Neural cell (in vitro differentiated cells): ENCODE measurements around the gene VMP1. TPM values are rescaled to one million over a fixed set of nuclear protein-coding genes. Genes with fewer than 3 reads are reported as not detected.
A peak's percentile ranks its signal among the peaks of the same experiment; 100 is the strongest.

Experiments used
- H2AFZ ChIP-seq: fragments of 200-600, 300-800 bp; sonication (generic), shearing (Covaris generic); 2 replicates; pipeline ENCODE4 v1.6.0; 2014; ENCODE audit warnings: low read depth, mild to moderate bottlenecking, antibody characterized with exemption, low read length, moderate library complexity
- H3F3A ChIP-seq: fragments of 200-600 bp; shearing (Covaris generic); 2 replicates; pipeline ENCODE4 v1.6.1; 2016; ENCODE audit warnings: mild to moderate bottlenecking, moderate library complexity, mixed read lengths, antibody characterized with exemption, low read length; ENCODE audit not compliant: insufficient read depth, poor library complexity, severe bottlenecking
- H3K27ac ChIP-seq: fragments of 200-600, 300-800 bp; sonication (generic), shearing (Covaris generic); 2 replicates; pipeline ENCODE4 v1.5.1; 2014; ENCODE audit warnings: mild to moderate bottlenecking, low read length, moderate library complexity
- H3K27me3 ChIP-seq: fragments of 300-800, 200-600 bp; sonication (generic), shearing (Covaris generic); 2 replicates; pipeline ENCODE4 v1.6.0; 2014; ENCODE audit warnings: mild to moderate bottlenecking, low read depth, low read length, moderate library complexity; ENCODE audit not compliant: insufficient read depth
- H3K36me3 ChIP-seq: fragments of 300-800, 200-600 bp; sonication (generic), shearing (Covaris generic); 2 replicates; pipeline ENCODE4 v1.5.1; 2014; ENCODE audit warnings: mild to moderate bottlenecking, antibody characterized with exemption, low read length, moderate library complexity; ENCODE audit not compliant: insufficient read depth
- H3K4me2 ChIP-seq: fragments of 300-800, 200-600 bp; sonication (generic), shearing (Covaris generic); 2 replicates; pipeline ENCODE4 v1.6.0; 2014; ENCODE audit warnings: mild to moderate bottlenecking, low read length
- H3K4me3 ChIP-seq: fragments of 300-800, 200-600 bp; sonication (generic), shearing (Covaris generic); 2 replicates; pipeline ENCODE4 v1.5.1; 2014; ENCODE audit warnings: mild to moderate bottlenecking, low read length, moderate library complexity
- H3K79me2 ChIP-seq: fragments of 200-600 bp; shearing (Covaris generic); replicated peaks from 2 replicates; pipeline ENCODE4 v1.6.0; 2014; ENCODE audit warnings: mild to moderate bottlenecking, low read length, moderate library complexity; ENCODE audit not compliant: insufficient read depth
- H3K9ac ChIP-seq: fragments of 300-800, 200-600 bp; sonication (generic), shearing (Covaris generic); 2 replicates; pipeline ENCODE4 v1.6.1; 2016; ENCODE audit warnings: mild to moderate bottlenecking, low read length, mixed read lengths
- H3K9me2 ChIP-seq: fragments of 200-600 bp; shearing (Covaris generic); 2 replicates; pipeline ENCODE4 v1.6.1; 2016; ENCODE audit warnings: mild to moderate bottlenecking, low read length, mixed read lengths; ENCODE audit not compliant: insufficient read depth
- H3K9me3 ChIP-seq: fragments of 200-600, 300-800 bp; sonication (generic), shearing (Covaris generic); 2 replicates; pipeline ENCODE4 v1.6.1; 2016; ENCODE audit warnings: mild to moderate bottlenecking, mixed run types, low read length, moderate library complexity, mixed read lengths
- H4K20me1 ChIP-seq: fragments of 200-600 bp; shearing (Covaris generic); 2 replicates; pipeline ENCODE4 v1.6.1; 2016; ENCODE audit warnings: mild to moderate bottlenecking, mixed run types; ENCODE audit not compliant: insufficient read depth
- CTCF ChIP-seq: fragments of 450-650 bp; IDR thresholded peaks from 2 replicates; pipeline ENCODE4 v1.5.1; 2014; ENCODE audit warnings: antibody characterized with exemption, mild to moderate bottlenecking, moderate library complexity; ENCODE audit not compliant: poor library complexity, severe bottlenecking
- EP300 ChIP-seq: fragments of 450-650 bp; conservative IDR thresholded peaks from 2 replicates; pipeline ENCODE4 v1.6.1; 2014; ENCODE audit warnings: antibody characterized with exemption, mild to moderate bottlenecking, moderate library complexity; ENCODE audit not compliant: poor library complexity, severe bottlenecking
- EZH2 ChIP-seq: fragments of 200-600, 300-800 bp; shearing (Covaris generic), sonication (generic); IDR thresholded peaks from 2 replicates; pipeline ENCODE4 v1.6.1; 2014; ENCODE audit warnings: antibody characterized with exemption, low read length, borderline replicate concordance, mild to moderate bottlenecking; ENCODE audit not compliant: insufficient read depth, poor library complexity, severe bottlenecking
- MXI1 ChIP-seq: fragments of 450-650 bp; conservative IDR thresholded peaks from 2 replicates; pipeline ENCODE4 v1.6.1; 2014; ENCODE audit warnings: antibody characterized with exemption, mild to moderate bottlenecking; ENCODE audit not compliant: poor library complexity, severe bottlenecking
- POLR2AphosphoS5 ChIP-seq: IDR thresholded peaks from 2 replicates; pipeline ENCODE4 v1.6.1; 2012
- RAD21 ChIP-seq: fragments of 450-650 bp; conservative IDR thresholded peaks from 2 replicates; pipeline ENCODE4 v1.6.1; 2014; ENCODE audit warnings: antibody characterized with exemption, mild to moderate bottlenecking, moderate library complexity
- REST ChIP-seq: IDR thresholded peaks from 2 replicates; pipeline ENCODE4 v1.6.1; 2012; ENCODE audit warnings: borderline replicate concordance
- SMC3 ChIP-seq: fragments of 450-650 bp; conservative IDR thresholded peaks from 2 replicates; pipeline ENCODE4 v1.6.1; 2014; ENCODE audit warnings: antibody characterized with exemption, mild to moderate bottlenecking, moderate library complexity; ENCODE audit not compliant: poor library complexity
- TAF1 ChIP-seq: IDR thresholded peaks from 2 replicates; pipeline ENCODE4 v1.6.1; 2012; ENCODE audit warnings: low read depth
- polyA plus RNA-seq: library from polyadenylated mRNA; depleted of rRNA; stranded (reverse); fragments of >200 nt; gene quantifications from 2 replicates; pipeline ENCODE4 v1.2.3, GENCODE V29; 2014

The VMP1 gene
- polyA plus RNA-seq, 1 donor from 2014 or later: 75.9 TPM

GRCh38 chr17:59858932-59859331 lies 151.5 kb downstream of the VMP1 start:
- Histone ChIP-seq H2AFZ (no peak overlapping the region), H3K9me3 (no peaks in the 10 kb centered on the region), H3K36me3 (no peaks in the 10 kb centered on the region), H3K4me2 (no peak overlapping the region), H3K9ac (no peak overlapping the region), H3K27ac (no peak overlapping the region), H3F3A (no peaks in the 10 kb centered on the region), H3K9me2 (no peaks in the 10 kb centered on the region), H4K20me1 (no peaks in the 10 kb centered on the region), H3K4me3 (no peak overlapping the region), H3K79me2 (no peaks in the 10 kb centered on the region), H3K27me3 (no peaks in the 10 kb centered on the region)
- TF ChIP-seq CTCF: no peak
- no peak for TF ChIP-seq REST
- TF ChIP-seq RAD21: no peak
- no peak for TF ChIP-seq SMC3
- no peak for TF ChIP-seq TAF1
- no peak for TF ChIP-seq EP300
- TF ChIP-seq EZH2: no peak
- TF ChIP-seq MXI1: no peak
- TF ChIP-seq POLR2AphosphoS5: no peak

- no peak overlapping the region for H2AFZ ChIP-seq
- no peaks in the 10 kb centered on the region for H3K9me2 ChIP-seq
- no peaks in the 10 kb centered on the region for H3K36me3 ChIP-seq
- H3K27me3 ChIP-seq: no peaks in the 10 kb centered on the region
- no peaks in the 10 kb centered on the region for H3K9me3 ChIP-seq
- no peak overlapping the region for H3K27ac ChIP-seq
- TF ChIP-seq REST: no peak
- peak; percentile 54 for TF ChIP-seq SMC3
- TF ChIP-seq POLR2AphosphoS5: no peak
- no peak for TF ChIP-seq TAF1
- no peak for TF ChIP-seq EZH2
- peak; percentile 61 for TF ChIP-seq CTCF
- no peak for TF ChIP-seq EP300
- TF ChIP-seq RAD21: peak; percentile 66
- H3F3A ChIP-seq: no peaks in the 10 kb centered on the region
- H4K20me1 ChIP-seq: no peaks in the 10 kb centered on the region
- H3K9ac ChIP-seq: no peak overlapping the region
- H3K79me2 ChIP-seq: no peaks in the 10 kb centered on the region
- no peak overlapping the region for H3K4me3 ChIP-seq
- no peak overlapping the region for H3K4me2 ChIP-seq
Observed at GRCh38 chr17:59859444-59860025, 152.1 kb downstream of the VMP1 start.
